ENCODE data around the gene SURF6. TPM values are rescaled to one million over a fixed set of nuclear protein-coding genes. Genes with fewer than 3 reads are reported as not detected.

The SURF6 gene
- total and polyA plus RNA-seq, 2 of the 8 experiments (the other 6 are each of a cell fraction or from before 2014, with no cell fraction given): 6.1 to 23.7 TPM

DNA sequence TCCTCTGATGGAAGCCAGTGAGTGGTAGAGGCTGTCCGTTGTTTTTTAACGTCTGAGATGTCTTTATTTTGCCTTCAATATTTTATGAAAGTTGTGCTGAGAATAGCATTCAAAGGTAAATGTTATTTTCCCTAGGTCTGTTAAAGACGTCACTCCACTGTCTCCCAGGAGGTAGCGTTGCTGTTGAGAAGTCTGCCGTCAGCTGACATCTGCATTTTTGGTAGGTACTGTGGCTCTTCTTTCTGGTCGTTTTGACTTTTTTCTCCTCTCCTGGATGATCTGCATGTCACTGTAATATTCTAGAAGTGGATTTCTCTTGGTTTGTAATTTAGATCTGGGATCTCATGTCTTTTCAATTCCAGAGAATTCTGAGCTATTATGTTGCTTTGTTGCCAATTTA lies 26.4 kb downstream of the SURF6 start:
- no peak overlapping the region for H2BK5ac ChIP-seq (ENCODE audit: low read depth, low read length)
- H3K27ac ChIP-seq (ENCODE audit: low read depth, low read length): no peak overlapping the region
- POLR2A ChIA-PET (ENCODE audit: partially characterized antibody): interaction anchor here (0.5 kb wide), 1 partner anchor 26 kb away, joined by 3 read pairs; the partner anchor contains the start of gene SURF6
- no peak overlapping the region for H2AK5ac ChIP-seq (ENCODE audit: low read depth, low read length)
- H3K36me3 ChIP-seq (ENCODE audit: control insufficient read depth in 2 of 4, insufficient read depth in 4 of 4, low read length in 3 of 4): no peaks in the 10 kb centered on the region
- H3K27me3 ChIP-seq (replicated peaks in 1 of 4; ENCODE audit: control insufficient read depth in 3 of 4, extremely low read depth in 1 of 4, insufficient read depth in 3 of 4, low read length in 3 of 4): no peaks in the 10 kb centered on the region; a peak in 1 of 7 replicates
- H3K56ac ChIP-seq (replicated peaks; ENCODE audit: insufficient read length, low read depth, low read length): no peak overlapping the region
- TF ChIP-seq POU5F1 (IDR thresholded peaks at IDR 0.05; ENCODE audit: low read depth, low read length): no peak
- no peak for TF ChIP-seq RNF2 (IDR thresholded peaks at IDR 0.05; ENCODE audit: borderline replicate concordance, low read depth, low read length, missing control alignments, poor library complexity, severe bottlenecking)
- TF ChIP-seq TEAD4 (IDR thresholded peaks at IDR 0.05; ENCODE audit: low read depth, low read length): no peak
- TF ChIP-seq SAP30 (IDR thresholded peaks at IDR 0.05; ENCODE audit: insufficient read depth, insufficient replicate concordance, low read length): no peak
- TF ChIP-seq KDM1A (IDR thresholded peaks at IDR 0.05; ENCODE audit: borderline replicate concordance, low read length): no peak
- TF ChIP-seq HDAC6 (IDR thresholded peaks at IDR 0.05; ENCODE audit: low read depth, low read length): no peak
- no peak for TF ChIP-seq NRF1 (IDR thresholded peaks at IDR 0.05; ENCODE audit: low read depth, low read length)
- TF ChIP-seq YY1 (IDR thresholded peaks at IDR 0.05; ENCODE audit: low read depth, low read length): no peak
- H4K5ac ChIP-seq (ENCODE audit: insufficient read length, low read depth, low read length): no peak overlapping the region
- H3K4me1 ChIP-seq (replicated peaks in 1 of 4; ENCODE audit: control insufficient read depth in 3 of 4, insufficient read depth in 4 of 4, low read length in 3 of 4): no peaks in the 10 kb centered on the region
- H2BK120ac ChIP-seq (replicated peaks; ENCODE audit: low read depth, low read length): no peak overlapping the region
- H2BK20ac ChIP-seq (ENCODE audit: low read length): no peak overlapping the region
- no peak overlapping the region for H3K23ac ChIP-seq (ENCODE audit: insufficient read length)
- H3K14ac ChIP-seq (ENCODE audit: insufficient read length): no peak overlapping the region
- no peaks in the 10 kb centered on the region for H4K20me1 ChIP-seq (replicated peaks in 1 of 2; ENCODE audit: control insufficient read depth in 1 of 2, insufficient read depth in 2 of 2, low read length in 2 of 2)
- H3K9me3 ChIP-seq (ENCODE audit: insufficient read depth in 2 of 2, low read depth in 1 of 2, low read length in 1 of 2): peaks cover 0 to 9% of the 10 kb centered on the region in 2 experiments; a peak in 1 of 4 replicates
- FAIRE-seq (no peak), DNase-seq (ENCODE audit: low read depth in 1 of 2, low spot score in 2 of 2) (no peak)
- CTCF ChIA-PET (ENCODE audit: partially characterized antibody): interaction anchor here (0.6 to 1.1 kb wide), 3 partner anchors 70 to 130 kb away, joined by 3 read pairs; no protein-coding TSS in a partner anchor
- H3K4me2 ChIP-seq (ENCODE audit: insufficient read depth in 1 of 2, low read depth in 2 of 2, low read length in 2 of 2): no peak overlapping the region
- no peak overlapping the region for H2BK15ac ChIP-seq (ENCODE audit: low read length)
- no peaks in the 10 kb centered on the region for H3K23me2 ChIP-seq (ENCODE audit: low read depth, low read length)
- no peak overlapping the region for H2BK12ac ChIP-seq (ENCODE audit: low read depth, low read length)
- WGBS, 2 experiments (ENCODE audit: extremely low coverage in 1 of 2, insufficient coverage in 1 of 2, insufficient read length in 1 of 2, insufficient replicate concordance in 2 of 2, low coverage in 1 of 2, low lambda C conversion rate in 2 of 2, missing lambda C conversion rate in 1 of 2): 90% methylated on average over 6 of the region's 6 CpGs; no CpG with 5 or more reads in 1 of the 2 experiments
- H3K4me3 ChIP-seq (ENCODE audit: extremely low read depth in 1 of 4, insufficient read depth in 2 of 4, low read depth in 3 of 4, low read length in 4 of 4): no peak overlapping the region
- H4K91ac ChIP-seq (replicated peaks; ENCODE audit: insufficient read length, low read length): no peak overlapping the region
- no peaks in the 10 kb centered on the region for H3K79me2 ChIP-seq (ENCODE audit: control insufficient read depth in 1 of 2, insufficient read depth in 2 of 2, low read length in 2 of 2)
- H3K9ac ChIP-seq (replicated peaks in 1 of 4; ENCODE audit: extremely low read depth in 1 of 4, low read depth in 3 of 4, low read length in 3 of 4): no peak overlapping the region
- no peak overlapping the region for H4K8ac ChIP-seq (ENCODE audit: extremely low read depth, insufficient read depth, low read length)
- no peak overlapping the region for H2AFZ ChIP-seq (ENCODE audit: low read length)
- no peaks in the 10 kb centered on the region for H3K79me1 ChIP-seq (ENCODE audit: low read depth, low read length)
- no peak overlapping the region for H3K18ac ChIP-seq (ENCODE audit: extremely low read depth, low read length)
- no peak overlapping the region for H3K4ac ChIP-seq (replicated peaks; ENCODE audit: insufficient read length, low read depth, low read length)
